NCI-H226 (cell line): ENCODE data around the gene ELOVL6.
A peak's percentile ranks its signal among the peaks of the same experiment; 100 is the strongest.
"Not testable (repeated sequence)": the region's sequence is repeated elsewhere in the genome, so short reads cannot be mapped to it uniquely, and the experiment has no call there.

Experiments used
- DNase-seq: peaks from one replicate; pipeline ENCODE4 v3.0.0-alpha.2; 2015

Gene ELOVL6, protein sequence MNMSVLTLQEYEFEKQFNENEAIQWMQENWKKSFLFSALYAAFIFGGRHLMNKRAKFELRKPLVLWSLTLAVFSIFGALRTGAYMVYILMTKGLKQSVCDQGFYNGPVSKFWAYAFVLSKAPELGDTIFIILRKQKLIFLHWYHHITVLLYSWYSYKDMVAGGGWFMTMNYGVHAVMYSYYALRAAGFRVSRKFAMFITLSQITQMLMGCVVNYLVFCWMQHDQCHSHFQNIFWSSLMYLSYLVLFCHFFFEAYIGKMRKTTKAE

GRCh38 chr4:110198435-110199416 lies at the start of gene ELOVL6:
TSS of gene ELOVL6 (minus strand) at chr4:110198615. CDS start at chr4:110198335, 280 bp downstream.
- DNase-seq, result peak; percentile 62

DNA sequence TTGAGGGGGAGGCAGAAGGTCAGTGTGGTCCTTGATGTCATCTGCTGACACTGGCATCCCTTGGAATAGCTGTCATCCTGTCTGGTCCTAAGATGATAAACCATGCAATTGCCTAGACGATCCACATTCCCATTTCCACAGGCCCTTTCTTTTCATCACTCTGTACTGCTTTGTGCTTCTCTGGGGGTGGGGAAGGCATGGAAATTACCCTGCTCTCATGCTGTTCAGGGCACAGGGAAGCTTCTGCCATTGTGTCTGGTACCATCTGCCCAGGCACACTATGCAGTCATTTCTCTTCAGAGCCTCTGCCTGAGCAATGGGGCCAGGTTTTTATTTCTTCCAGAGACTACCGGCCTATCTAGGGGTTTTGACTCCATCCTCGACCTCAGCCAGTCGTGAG lies 49.7 kb upstream of the ELOVL6 start:
- DNase-seq, result no peak

DNA sequence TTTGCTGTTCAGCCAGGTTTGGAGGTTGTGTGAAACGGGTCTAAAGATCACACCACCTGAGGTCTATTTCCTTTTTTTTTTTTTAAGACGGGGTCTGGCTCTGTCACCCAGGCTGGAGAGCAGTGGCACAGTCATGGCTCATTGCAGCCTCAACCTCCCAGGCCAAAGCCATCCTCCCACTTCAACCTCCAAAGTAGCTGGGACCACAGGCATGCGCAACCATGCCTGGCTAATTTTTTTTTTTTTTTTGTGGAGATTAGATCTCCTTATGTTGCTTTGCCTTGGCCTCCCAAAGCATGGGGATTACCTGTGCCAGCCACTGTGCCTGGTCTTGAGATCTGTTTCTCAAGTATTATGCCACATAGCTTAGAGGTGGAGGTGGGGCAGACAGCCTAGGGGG lies 49.2 kb upstream of the ELOVL6 start:
- DNase-seq, result no peak

- DNase-seq, result no peak
These were observed 47.2 kb upstream of the ELOVL6 start for GRCh38 chr4:110245577-110245976.

DNA sequence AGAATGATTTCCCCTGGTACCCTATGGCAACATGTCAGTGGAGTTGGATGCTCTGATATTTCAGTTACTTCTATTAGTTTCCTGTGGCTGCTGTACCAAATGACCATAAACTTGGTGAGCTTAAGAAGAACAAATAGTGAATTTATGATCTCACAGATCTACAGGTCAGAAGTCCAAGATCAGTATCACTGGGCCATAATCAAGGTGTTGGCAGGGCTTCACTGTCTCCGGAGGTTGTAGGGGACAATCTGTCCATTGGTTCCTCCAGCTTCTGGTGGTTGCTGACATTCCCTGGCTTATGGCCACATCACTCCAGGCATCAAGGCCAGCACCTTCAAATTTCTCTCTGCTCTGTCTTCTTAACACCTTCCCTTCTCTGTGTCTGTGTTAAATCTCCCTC lies 37.9 kb upstream of the ELOVL6 start:
- no peak for DNase-seq

- DNase-seq, result not testable (repeated sequence)
These were observed 35.2 kb upstream of the ELOVL6 start for GRCh38 chr4:110233581-110233980.

- no peak for DNase-seq
These were observed 33.5 kb upstream of the ELOVL6 start for GRCh38 chr4:110231869-110232268.

GRCh38 chr4:110229266-110229665 lies 30.9 kb upstream of the ELOVL6 start:
- DNase-seq, result no peak

DNA sequence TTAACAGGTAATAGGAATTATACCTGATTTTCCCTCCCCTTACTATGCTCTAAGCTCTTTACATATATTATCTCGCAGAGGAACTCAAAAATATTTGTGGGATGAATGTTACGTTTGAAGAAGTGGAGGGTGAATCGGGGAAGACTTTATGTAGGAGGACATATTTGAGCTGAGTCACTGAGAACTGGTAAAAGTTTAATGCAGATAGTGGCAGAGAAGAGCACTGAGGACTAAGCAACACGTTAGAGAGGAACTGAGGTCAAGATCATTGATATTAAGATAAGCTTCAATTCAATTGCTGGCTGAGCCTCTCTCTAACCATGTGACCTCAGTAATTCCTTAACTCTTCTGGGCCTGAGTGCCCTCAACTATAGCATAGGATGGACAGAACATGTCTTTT lies 26.4 kb upstream of the ELOVL6 start:
- DNase-seq, result peak; percentile 69

DNA sequence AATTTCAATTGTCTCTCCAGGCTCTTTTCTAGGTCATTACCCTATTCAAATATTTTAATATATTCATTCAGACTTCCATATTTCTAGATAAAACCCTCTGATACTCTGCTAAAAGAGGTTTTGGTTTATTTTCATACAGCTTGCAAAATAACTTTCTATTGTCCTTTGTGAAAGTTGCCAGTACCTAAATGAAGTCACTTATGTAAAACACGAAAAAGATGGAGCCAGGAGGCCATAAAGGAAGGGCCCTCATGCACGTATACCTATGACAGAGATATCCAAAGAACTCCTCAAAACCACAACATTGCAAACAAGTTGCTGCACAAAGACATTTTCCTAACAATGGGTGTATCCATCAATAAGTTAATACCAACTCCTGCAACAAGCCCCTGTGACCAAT lies 25.7 kb upstream of the ELOVL6 start:
- DNase-seq, result no peak

- not testable (repeated sequence) for DNase-seq
These were observed 20.5 kb upstream of the ELOVL6 start for GRCh38 chr4:110218935-110219334.

DNA sequence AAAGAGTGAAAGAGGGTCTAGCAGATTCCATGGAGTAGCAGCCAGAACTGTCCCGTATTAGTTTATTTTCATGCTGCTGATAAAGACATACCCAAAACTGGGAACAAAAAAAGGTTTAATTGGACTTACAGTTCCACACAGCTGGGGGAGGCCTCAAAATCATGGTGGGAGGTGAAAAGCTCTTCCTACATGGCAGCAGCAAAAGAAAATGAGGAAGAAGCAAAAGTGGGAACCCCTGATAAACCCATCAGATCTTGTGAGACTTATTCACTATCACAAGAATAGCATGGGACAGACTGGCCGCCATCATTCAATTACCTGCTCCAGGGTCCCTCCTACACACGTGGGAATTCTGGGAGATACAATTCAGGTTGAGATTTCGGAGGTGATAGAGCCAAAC lies 18.8 kb upstream of the ELOVL6 start:
- not testable (repeated sequence) for DNase-seq

- DNase-seq, result no peak
These were observed 17.7 kb upstream of the ELOVL6 start for GRCh38 chr4:110216129-110216528.

- DNase-seq, result no peak
These were observed 13.3 kb upstream of the ELOVL6 start for GRCh38 chr4:110211770-110212061.

DNA sequence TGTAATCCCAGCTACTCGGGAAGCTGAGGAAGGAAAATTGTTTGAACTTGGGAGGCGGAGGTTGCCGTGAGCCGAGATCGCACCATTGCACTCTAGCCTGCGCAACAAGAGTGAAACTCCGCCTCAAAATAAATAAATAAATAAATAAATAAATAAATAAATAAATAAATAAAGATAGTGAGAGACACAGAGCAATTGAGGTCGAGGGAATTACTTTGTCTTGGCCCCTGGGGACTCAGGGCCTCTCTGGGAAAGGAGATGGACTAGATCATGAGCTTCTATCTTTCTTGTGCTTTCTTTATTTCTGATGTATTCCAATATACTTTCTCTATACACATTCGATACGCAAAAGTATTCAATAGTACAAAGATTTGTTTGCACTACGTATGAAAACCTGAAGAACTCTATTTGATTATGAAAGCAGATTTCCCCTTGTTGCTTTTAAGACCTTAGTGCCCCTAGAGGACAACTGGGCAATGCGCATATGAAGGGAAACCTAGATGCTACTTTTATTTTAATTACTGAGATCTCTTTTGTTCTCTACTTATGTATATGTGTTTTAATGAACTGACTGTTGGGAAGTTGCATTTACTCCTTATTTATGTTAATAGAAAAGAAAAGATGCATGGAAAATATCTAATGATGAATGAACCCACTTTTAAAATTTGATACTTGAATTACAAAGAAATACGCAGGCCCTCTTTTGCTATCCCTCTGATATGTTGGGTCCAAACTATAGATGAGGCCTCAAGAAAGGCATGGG lies 12.8 kb upstream of the ELOVL6 start:
- no peak for DNase-seq

DNA sequence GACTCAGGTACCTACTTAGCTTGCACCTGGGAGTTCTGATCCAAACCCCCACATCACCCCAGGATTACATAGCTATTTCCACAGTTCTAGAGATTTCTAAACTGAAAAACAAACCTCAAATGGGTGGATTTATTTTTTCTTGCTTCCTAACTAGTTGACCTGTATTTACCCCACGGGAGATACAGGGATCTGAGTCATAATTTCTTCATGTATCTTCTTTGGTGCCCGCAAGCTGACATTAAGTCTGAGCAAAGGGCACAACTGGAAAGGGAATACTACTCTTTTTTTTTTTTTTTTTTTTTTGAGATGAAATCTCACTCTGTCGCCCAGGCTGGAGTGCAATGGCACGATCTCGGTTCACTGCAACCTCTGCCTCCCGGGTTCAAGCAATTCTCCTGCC lies 10.0 kb upstream of the ELOVL6 start:
- DNase-seq, result no peak

DNA sequence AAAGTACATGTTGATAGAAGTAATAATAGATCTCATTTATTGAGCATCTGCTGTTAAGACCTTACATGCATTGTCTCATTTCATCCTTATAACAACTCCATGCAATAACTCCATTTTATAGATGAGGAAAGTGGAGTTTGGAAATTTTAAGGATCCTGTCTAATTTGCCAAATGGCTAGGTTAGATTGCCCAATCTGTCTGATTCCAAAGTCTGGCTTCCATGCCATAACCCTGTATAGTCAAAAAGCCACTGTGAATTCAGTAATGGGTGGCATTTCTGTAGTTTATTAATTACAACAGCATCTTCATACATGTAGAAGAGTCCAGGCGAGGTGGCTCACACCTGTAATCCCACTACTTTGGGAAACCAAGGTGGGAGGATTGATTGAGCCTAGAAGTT lies 8.8 kb upstream of the ELOVL6 start:
- no peak for DNase-seq

GRCh38 chr4:110202024-110202423 lies 3.6 kb upstream of the ELOVL6 start:
- no peak for DNase-seq

DNA sequence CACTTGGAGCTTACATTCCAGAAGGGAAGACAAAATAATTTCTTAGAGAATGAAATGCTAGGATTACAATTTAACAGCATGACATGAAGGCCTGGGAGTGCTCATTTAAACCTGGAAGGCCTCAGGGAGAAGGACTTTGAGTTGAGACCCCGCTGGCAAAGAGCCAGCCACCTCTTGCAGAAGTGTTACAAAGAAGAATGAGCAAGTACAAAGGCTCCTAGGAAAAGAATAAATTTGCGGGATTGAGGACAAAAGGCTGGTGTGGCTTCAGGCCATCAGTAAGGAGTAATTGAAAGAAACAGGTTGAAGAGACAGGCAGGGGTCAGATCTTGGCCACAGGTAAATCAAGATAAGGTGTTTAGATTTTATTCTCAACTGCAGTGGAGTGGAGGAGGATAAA lies 3.1 kb upstream of the ELOVL6 start:
- no peak for DNase-seq

DNA sequence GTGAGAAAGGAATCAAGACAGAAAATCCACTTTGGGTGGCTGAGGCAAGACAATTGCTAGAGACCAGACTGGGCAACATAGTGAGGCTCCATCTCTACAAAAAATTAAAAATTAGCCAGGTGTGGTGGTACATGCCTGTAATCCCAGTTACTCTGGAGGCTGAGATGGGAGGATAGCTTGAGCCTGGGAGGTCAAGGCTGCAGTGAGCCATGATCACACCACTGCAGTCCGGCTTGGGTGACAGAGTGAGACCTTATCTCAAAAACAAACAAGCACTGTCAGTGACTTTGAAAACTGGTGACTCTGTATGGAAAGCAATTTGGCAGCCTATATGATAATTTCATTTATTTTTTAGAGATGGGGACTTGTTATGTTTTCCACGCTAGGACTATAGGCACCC lies 2.3 kb upstream of the ELOVL6 start:
- no peak for DNase-seq

DNA sequence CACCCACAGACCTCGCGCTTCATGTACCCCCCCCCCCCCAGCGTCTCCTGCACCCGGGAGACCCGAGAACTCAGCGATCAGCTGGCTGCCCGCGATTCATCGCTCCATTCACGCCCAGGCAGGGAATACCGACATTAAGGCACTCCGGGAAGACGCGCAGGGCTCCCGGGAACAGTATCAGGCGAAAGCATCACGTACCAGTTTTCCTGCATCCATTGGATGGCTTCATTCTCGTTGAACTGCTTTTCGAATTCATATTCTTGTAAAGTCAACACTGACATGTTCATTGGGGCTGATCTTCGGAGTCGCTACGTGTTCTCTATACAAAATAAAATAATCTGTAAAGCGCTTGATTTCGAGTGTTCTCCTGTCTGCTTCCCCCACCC lies 373 bp downstream of the ELOVL6 start:
- DNase-seq, result no peak

DNA sequence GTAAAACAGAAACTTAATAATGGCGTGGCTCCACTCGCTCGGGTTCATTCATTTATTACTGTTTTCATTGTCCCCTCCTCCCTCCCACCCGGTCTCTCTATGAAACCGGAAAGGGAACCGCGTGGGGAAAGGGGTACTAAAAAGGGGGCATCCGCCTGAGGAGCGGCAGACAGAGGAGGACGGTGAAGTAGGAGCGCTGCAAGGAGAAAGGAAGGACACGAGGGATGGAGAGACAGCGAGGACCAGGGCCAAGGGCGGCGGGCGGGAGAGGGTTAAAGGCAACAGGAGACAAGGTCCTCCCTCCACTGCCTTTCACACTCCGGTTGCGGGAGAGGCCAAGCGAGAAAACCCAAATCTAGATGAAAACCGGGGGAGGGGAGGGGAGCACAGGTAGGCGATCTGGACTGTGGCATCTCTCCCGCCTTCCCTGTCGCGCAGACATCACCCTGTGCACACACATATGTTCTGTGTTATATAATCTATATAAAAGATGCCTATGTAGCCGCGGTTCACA lies 829 bp downstream of the ELOVL6 start:
- no peak for DNase-seq

GRCh38 chr4:110196871-110197528 lies 1.4 kb downstream of the ELOVL6 start:
- DNase-seq, result no peak
